ENCODE results near the gene NKX1-1. TPM values are rescaled to one million over a fixed set of nuclear protein-coding genes. Genes with fewer than 3 reads are reported as not detected.

Gene NKX1-1
- total RNA-seq, 1 donor from 2014 or later, result not detected

DNA sequence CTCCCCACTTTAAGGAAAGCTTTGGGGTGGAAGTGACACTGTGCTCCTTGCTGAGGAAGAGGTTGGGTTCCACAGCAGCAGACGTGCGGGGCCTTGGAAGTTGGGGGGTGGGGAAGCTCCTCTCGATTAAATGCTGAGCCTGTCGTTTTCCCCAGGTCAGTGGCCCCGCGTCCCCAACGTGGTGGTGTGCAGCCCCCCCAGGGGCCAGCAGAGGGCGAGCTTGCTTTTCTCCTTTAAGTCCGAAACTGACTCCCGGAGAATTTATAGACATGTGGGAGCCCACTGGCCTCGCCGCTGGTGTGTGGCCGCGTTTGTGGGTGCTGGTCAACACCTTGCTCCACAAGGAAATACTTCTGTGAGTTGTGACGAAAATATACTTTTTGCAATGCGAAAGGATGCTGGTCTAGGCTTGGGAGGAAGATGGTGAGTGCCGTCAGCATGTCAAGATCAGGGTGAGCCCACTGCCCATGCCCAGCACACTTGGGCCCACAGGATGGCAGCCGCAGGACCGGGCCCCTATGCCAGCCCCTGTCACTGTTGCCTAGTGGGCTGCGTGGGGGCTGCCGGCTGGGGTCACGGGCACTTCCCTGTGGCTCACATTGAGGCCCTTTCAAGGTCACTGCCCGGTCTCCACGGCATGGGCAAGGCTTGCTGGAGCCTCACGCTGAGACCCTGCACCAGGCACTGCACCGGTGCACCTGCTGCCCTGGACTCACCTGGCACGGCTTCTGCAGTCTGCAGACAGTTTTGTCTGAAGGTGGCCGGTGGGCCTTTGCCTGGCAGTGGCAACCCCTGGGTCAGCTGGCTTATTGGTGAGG is 49.9 kb downstream of the NKX1-1 start:
- H3K36me3 Mint-ChIP-seq (ENCODE audit: low read depth), result peaks cover 2% of the 10 kb centered on the region
- peak; percentile 61 for DNase-seq (ENCODE audit: low read depth, low spot score)
- no peak overlapping the region for H3K4me3 Mint-ChIP-seq
- no peaks in the 10 kb centered on the region for H3K27me3 Mint-ChIP-seq (ENCODE audit: low read depth)
- H3K4me1 Mint-ChIP-seq, result peaks cover 8% of the 10 kb centered on the region
- TF ChIP-seq, protein P1, sequence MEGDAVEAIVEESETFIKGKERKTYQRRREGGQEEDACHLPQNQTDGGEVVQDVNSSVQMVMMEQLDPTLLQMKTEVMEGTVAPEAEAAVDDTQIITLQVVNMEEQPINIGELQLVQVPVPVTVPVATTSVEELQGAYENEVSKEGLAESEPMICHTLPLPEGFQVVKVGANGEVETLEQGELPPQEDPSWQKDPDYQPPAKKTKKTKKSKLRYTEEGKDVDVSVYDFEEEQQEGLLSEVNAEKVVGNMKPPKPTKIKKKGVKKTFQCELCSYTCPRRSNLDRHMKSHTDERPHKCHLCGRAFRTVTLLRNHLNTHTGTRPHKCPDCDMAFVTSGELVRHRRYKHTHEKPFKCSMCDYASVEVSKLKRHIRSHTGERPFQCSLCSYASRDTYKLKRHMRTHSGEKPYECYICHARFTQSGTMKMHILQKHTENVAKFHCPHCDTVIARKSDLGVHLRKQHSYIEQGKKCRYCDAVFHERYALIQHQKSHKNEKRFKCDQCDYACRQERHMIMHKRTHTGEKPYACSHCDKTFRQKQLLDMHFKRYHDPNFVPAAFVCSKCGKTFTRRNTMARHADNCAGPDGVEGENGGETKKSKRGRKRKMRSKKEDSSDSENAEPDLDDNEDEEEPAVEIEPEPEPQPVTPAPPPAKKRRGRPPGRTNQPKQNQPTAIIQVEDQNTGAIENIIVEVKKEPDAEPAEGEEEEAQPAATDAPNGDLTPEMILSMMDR (conservative IDR thresholded peaks at IDR 0.05), result peak; percentile 86
- H3K9me3 Mint-ChIP-seq, result no peaks in the 10 kb centered on the region
- H3K27ac Mint-ChIP-seq (ENCODE audit: unreplicated experiment), result no peak overlapping the region

- TF ChIP-seq, protein P1 (conservative IDR thresholded peaks at IDR 0.05), result no peak
- H3K36me3 Mint-ChIP-seq (ENCODE audit: low read depth), result peaks cover 2% of the 10 kb centered on the region
- no peak overlapping the region for H3K4me3 Mint-ChIP-seq
Measured at GRCh38 chr4:1355378-1355777, 50.9 kb downstream of the NKX1-1 start.

GRCh38 chr4:1354983-1355275 is 51.3 kb downstream of the NKX1-1 start:
- Mint-ChIP-seq H3K9me3 (no peaks in the 10 kb centered on the region), H3K4me3 (no peak overlapping the region), H3K27ac (ENCODE audit: unreplicated experiment) (no peak overlapping the region), H3K4me1 (peaks cover 8% of the 10 kb centered on the region), H3K27me3 (ENCODE audit: low read depth) (no peaks in the 10 kb centered on the region), H3K36me3 (ENCODE audit: low read depth) (peaks cover 2% of the 10 kb centered on the region)
- DNase-seq (ENCODE audit: low read depth, low spot score), result no peak
- TF ChIP-seq, protein P1 (conservative IDR thresholded peaks at IDR 0.05), result no peak

More at GRCh38 chr4:1355378-1355777, 50.9 kb downstream of the NKX1-1 start:
- no peak overlapping the region for H3K27ac Mint-ChIP-seq (ENCODE audit: unreplicated experiment)
- no peaks in the 10 kb centered on the region for H3K9me3 Mint-ChIP-seq
- no peak for DNase-seq (ENCODE audit: low read depth, low spot score)
- peaks cover 8% of the 10 kb centered on the region for H3K4me1 Mint-ChIP-seq
- H3K27me3 Mint-ChIP-seq (ENCODE audit: low read depth), result no peaks in the 10 kb centered on the region

GRCh38 chr4:1354136-1354982 is 51.9 kb downstream of the NKX1-1 start:
- peaks cover 8% of the 10 kb centered on the region for H3K4me1 Mint-ChIP-seq
- H3K27ac Mint-ChIP-seq (ENCODE audit: unreplicated experiment), result no peak overlapping the region
- no peaks in the 10 kb centered on the region for H3K9me3 Mint-ChIP-seq
- H3K27me3 Mint-ChIP-seq (ENCODE audit: low read depth), result no peaks in the 10 kb centered on the region
- TF ChIP-seq, protein P1 (conservative IDR thresholded peaks at IDR 0.05), result no peak
- no peak for DNase-seq (ENCODE audit: low read depth, low spot score)
- peaks cover 2% of the 10 kb centered on the region for H3K36me3 Mint-ChIP-seq (ENCODE audit: low read depth)
- H3K4me3 Mint-ChIP-seq, result no peak overlapping the region

GRCh38 chr4:1353186-1354055 is 52.8 kb downstream of the NKX1-1 start:
- TF ChIP-seq, protein P1 (conservative IDR thresholded peaks at IDR 0.05), result no peak
- H3K27me3 Mint-ChIP-seq (ENCODE audit: low read depth), result no peaks in the 10 kb centered on the region
- no peaks in the 10 kb centered on the region for H3K9me3 Mint-ChIP-seq
- no peak for DNase-seq (ENCODE audit: low read depth, low spot score)
- H3K36me3 Mint-ChIP-seq (ENCODE audit: low read depth), result peaks cover 2% of the 10 kb centered on the region
- no peak overlapping the region for H3K4me3 Mint-ChIP-seq
- peaks cover 16% of the 10 kb centered on the region for H3K4me1 Mint-ChIP-seq
- no peak overlapping the region for H3K27ac Mint-ChIP-seq (ENCODE audit: unreplicated experiment)

Data from neural crest cell (in vitro differentiated cells).